GM11168 (cell line): Measurements from ENCODE around the gene GPN2.
"Not testable (repeated sequence)": the region's sequence is repeated elsewhere in the genome, so short reads cannot be mapped to it uniquely, and the experiment has no call there.

ENCODE experiments used
- in situ Hi-C: fragments of 300-500 bp; cut with MboI; formaldehyde crosslinking; loops from one replicate; pipeline ENCODE4 v1.12.0; 2022; ENCODE audit warnings: low sequenced_read_pairs; ENCODE audit not compliant: unreplicated experiment

Gene GPN2

GRCh38 chr1:26838474-26839338, 51.4 kb downstream of the GPN2 start:
- in situ Hi-C loops: no loop called here

- in situ Hi-C loops: not testable (repeated sequence)
These were observed 52.4 kb downstream of the GPN2 start for GRCh38 chr1:26837665-26838064.

- in situ Hi-C loops: no loop called here
These were observed 56.4 kb downstream of the GPN2 start for GRCh38 chr1:26833432-26834405.

- in situ Hi-C loops: no loop called here
These were observed 57.7 kb downstream of the GPN2 start for GRCh38 chr1:26832249-26832960.

GRCh38 chr1:26831546-26832248, 58.4 kb downstream of the GPN2 start:
- in situ Hi-C loops: no loop called here

GRCh38 chr1:26831059-26831458, 59.0 kb downstream of the GPN2 start:
- in situ Hi-C loops: no loop called here

GRCh38 chr1:26829184-26829911, 60.7 kb downstream of the GPN2 start:
- in situ Hi-C loops: no loop called here

- in situ Hi-C loops: no loop called here
These were observed 61.6 kb downstream of the GPN2 start for GRCh38 chr1:26828411-26828991.

GRCh38 chr1:26827663-26828062, 62.4 kb downstream of the GPN2 start:
- in situ Hi-C loops: no loop called here

GRCh38 chr1:26827106-26827604, 62.9 kb downstream of the GPN2 start:
- in situ Hi-C loops: no loop called here

- in situ Hi-C loops: no loop called here
These were observed 63.6 kb downstream of the GPN2 start, which contains the start of gene ZDHHC18 for GRCh38 chr1:26826261-26827105. ZDHHC18 (plus strand) TSS chr1:26826688; CDS start chr1:26826805, 117 bp downstream.
